Nephron (organoid): Measurements from ENCODE around the gene USP14.

Experiments
- H3K27ac Mint-ChIP-seq, 3 experiments: 2 replicates each; pipeline ENCODE4 v1.8.0; 2020; ENCODE audit warnings: mixed read lengths in 3 of 3, mild to moderate bottlenecking in 2 of 3, moderate library complexity in 1 of 3
- H3K27me3 Mint-ChIP-seq: 2 replicates; pipeline ENCODE4 v1.8.0; 2021; ENCODE audit warnings: low read depth, mild to moderate bottlenecking, moderate library complexity, mixed read lengths
- H3K36me3 Mint-ChIP-seq: 2 replicates; pipeline ENCODE4 v1.8.0; 2020; ENCODE audit warnings: low read depth, mixed read lengths
- H3K4me1 Mint-ChIP-seq: 2 replicates; pipeline ENCODE4 v1.8.0; 2020; ENCODE audit warnings: mixed read lengths
- H3K4me3 Mint-ChIP-seq, 3 experiments: 2 replicates each; pipeline ENCODE4 v1.8.0; 2020; ENCODE audit warnings: mild to moderate bottlenecking in 3 of 3, mixed read lengths in 3 of 3, moderate library complexity in 2 of 3
- H3K9me3 Mint-ChIP-seq: 2 replicates; pipeline ENCODE4 v1.8.0; 2020; ENCODE audit warnings: mixed read lengths
- TF ChIP-seq, protein P1 (sequence below), 3 experiments: fragments of 200-600 bp; sonication (generic); IDR thresholded peaks; one replicate each; pipeline ENCODE4 v1.5.0; 2021; ENCODE audit warnings: antibody characterized with exemption in 3 of 3; ENCODE audit not compliant: unreplicated experiment in 3 of 3

USP14 gene

DNA sequence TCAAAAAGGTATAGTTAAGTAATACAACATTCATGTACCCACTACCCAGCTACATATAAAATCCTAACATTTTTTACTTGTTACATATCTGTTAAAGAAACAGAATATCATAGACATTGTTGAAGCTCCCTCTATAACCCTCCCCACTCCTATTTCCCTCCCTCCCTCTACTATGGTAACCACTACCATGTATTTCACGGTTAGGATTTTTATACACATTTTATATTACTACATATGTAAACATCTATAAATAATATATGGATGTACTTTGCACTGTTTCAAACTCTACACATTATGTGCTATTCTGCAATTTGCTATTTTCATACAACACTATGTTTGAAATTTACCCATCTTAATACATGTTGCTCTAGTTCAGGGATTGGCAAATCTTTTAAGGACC, 73.2 kb downstream of the USP14 start:
- H3K9me3 Mint-ChIP-seq = no peaks in the 10 kb centered on the region
- peaks cover 50% of the 10 kb centered on the region for H3K36me3 Mint-ChIP-seq
- H3K27ac Mint-ChIP-seq = no peak overlapping the region
- no peaks in the 10 kb centered on the region for H3K27me3 Mint-ChIP-seq
- H3K4me3 Mint-ChIP-seq = no peak overlapping the region
- TF ChIP-seq, protein P1, sequence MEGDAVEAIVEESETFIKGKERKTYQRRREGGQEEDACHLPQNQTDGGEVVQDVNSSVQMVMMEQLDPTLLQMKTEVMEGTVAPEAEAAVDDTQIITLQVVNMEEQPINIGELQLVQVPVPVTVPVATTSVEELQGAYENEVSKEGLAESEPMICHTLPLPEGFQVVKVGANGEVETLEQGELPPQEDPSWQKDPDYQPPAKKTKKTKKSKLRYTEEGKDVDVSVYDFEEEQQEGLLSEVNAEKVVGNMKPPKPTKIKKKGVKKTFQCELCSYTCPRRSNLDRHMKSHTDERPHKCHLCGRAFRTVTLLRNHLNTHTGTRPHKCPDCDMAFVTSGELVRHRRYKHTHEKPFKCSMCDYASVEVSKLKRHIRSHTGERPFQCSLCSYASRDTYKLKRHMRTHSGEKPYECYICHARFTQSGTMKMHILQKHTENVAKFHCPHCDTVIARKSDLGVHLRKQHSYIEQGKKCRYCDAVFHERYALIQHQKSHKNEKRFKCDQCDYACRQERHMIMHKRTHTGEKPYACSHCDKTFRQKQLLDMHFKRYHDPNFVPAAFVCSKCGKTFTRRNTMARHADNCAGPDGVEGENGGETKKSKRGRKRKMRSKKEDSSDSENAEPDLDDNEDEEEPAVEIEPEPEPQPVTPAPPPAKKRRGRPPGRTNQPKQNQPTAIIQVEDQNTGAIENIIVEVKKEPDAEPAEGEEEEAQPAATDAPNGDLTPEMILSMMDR (IDR thresholded peaks at IDR 0.05; ENCODE audit: unreplicated experiment in 3 of 3) = no peak
- no peaks in the 10 kb centered on the region for H3K4me1 Mint-ChIP-seq

DNA sequence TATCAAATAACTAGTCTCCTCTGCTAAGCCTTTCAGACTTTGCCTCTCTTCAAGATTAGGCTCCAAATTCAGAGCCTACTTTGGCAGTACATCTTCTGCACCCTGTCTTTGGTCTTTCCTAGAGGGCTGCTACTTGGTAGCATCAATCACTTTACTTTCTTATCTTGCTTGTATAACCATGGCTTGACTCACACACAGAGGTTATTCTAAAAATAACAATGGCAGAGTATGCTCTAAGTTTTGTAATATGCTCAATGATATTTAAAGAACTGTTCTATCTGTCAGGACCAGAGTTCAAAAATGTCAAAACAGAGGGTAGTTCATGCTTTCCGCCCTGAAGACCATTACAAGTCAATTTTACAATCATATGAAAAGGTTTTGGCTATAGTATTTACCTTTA, 81.8 kb downstream of the USP14 start:
- Mint-ChIP-seq H3K4me1 (peaks cover 3% of the 10 kb centered on the region), H3K36me3 (peaks cover 60% of the 10 kb centered on the region), H3K27me3 (no peaks in the 10 kb centered on the region), H3K27ac (no peak overlapping the region), H3K9me3 (peaks cover 6% of the 10 kb centered on the region), H3K4me3 (no peak overlapping the region)
- TF ChIP-seq, protein P1 (IDR thresholded peaks at IDR 0.05; ENCODE audit: unreplicated experiment in 3 of 3) = no peak

DNA sequence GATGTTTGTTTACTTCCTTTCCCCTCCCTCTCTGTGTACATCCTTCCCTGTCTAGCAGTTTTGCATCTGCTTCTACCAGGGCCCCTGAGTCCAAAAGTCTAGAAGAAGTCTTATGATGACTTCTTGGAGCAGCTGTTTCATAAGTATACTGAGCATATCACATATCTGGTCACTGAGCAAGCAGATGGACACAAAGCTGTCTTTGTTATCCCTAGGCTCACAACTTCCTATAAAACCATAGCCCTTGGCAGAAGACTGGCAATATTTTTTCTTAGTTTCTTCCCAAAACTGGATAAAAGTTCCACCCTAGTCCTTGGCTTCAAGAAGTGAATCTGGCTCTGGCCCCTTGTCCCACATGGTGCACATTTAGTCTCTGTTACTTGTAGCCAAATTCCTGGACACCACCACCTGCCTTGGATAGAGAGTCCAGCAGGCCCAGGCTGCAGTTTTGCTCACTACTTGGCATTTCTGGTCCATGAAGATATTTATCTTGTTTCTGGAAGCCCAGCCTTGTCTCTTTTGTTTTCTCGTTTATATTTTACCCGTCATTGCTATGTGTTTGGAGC, 87.0 kb downstream of the USP14 start:
- peak overlapping the region; percentile 48 to 71 (median 67) for H3K27ac Mint-ChIP-seq
- peaks cover 80% of the 10 kb centered on the region for H3K36me3 Mint-ChIP-seq
- TF ChIP-seq, protein P1 (IDR thresholded peaks at IDR 0.05; ENCODE audit: unreplicated experiment in 3 of 3) = no peak
- peaks cover 9% of the 10 kb centered on the region for H3K4me1 Mint-ChIP-seq
- peaks cover 7% of the 10 kb centered on the region for H3K9me3 Mint-ChIP-seq
- no peak overlapping the region for H3K4me3 Mint-ChIP-seq
- no peaks in the 10 kb centered on the region for H3K27me3 Mint-ChIP-seq

DNA sequence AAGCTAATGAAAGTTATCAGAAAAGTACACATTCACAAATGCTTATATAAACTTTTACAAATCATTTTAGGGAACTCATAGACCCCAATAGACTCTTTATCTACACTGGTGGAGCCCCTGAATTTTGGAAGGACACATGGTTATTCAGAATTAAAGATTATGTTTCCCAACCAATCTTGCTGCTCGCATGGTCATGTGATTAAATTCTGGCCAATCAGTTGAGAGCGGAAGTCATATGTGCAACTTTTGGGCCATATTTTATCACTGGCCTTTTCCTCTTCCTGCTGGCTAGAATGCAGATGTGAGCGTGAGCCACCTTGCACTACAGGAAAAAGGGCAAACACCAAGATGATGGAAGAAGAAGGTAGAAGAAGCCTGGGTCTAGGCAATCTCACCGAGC, 89.7 kb downstream of the USP14 start:
- peaks cover 77% of the 10 kb centered on the region for H3K36me3 Mint-ChIP-seq
- H3K27ac Mint-ChIP-seq = no peak overlapping the region
- no peak overlapping the region for H3K4me3 Mint-ChIP-seq
- H3K27me3 Mint-ChIP-seq = no peaks in the 10 kb centered on the region
- H3K4me1 Mint-ChIP-seq = peaks cover 9% of the 10 kb centered on the region
- H3K9me3 Mint-ChIP-seq = peaks cover 7% of the 10 kb centered on the region
- TF ChIP-seq, protein P1 (IDR thresholded peaks at IDR 0.05; ENCODE audit: unreplicated experiment in 3 of 3) = no peak

DNA sequence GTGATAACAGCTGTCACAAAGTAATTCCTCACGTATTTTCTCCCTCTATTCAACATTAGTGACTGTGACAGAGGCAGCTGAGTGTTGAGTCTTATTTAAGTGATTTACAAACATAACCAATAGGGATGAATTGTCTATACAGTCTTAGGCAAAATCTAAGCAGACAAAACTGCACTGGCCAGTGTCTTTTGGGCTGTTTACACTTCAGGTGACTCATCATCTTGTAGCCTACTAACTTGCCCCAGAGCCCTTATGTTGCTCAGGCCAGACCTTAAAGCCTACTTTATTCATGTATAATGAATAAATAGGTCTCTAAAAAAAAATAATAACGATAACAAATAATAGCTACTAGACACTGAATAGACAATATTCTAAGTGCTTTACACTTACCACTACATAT, 92.3 kb downstream of the USP14 start:
- Mint-ChIP-seq H3K27ac (no peak overlapping the region), H3K36me3 (peaks cover 68% of the 10 kb centered on the region), H3K27me3 (no peaks in the 10 kb centered on the region), H3K4me3 (no peak overlapping the region), H3K4me1 (peaks cover under 1% of the 10 kb centered on the region), H3K9me3 (no peaks in the 10 kb centered on the region)
- TF ChIP-seq, protein P1 (IDR thresholded peaks at IDR 0.05; ENCODE audit: unreplicated experiment in 3 of 3) = no peak

DNA sequence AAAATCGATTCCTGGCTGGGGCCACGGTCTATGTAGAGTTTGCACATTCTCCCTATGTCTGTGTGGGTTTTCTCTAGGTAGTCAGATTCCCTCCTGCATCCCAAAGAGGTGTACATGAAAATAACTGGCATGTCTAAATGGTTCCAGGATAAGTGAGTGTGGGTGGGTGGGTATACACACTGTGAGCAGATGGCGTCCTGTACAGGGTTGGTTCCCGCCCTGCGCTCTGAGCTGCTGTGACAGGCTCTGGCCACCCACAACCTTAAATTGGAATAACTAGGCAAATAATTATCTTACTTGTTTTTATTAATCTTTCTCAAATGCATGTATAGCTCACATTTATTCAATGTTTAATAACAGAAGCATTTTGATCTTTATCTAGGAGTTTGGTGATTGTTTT, 93.2 kb downstream of the USP14 start:
- H3K27me3 Mint-ChIP-seq = no peaks in the 10 kb centered on the region
- no peak overlapping the region for H3K27ac Mint-ChIP-seq
- H3K36me3 Mint-ChIP-seq = peaks cover 67% of the 10 kb centered on the region
- H3K4me3 Mint-ChIP-seq = no peak overlapping the region
- H3K9me3 Mint-ChIP-seq = no peaks in the 10 kb centered on the region
- no peaks in the 10 kb centered on the region for H3K4me1 Mint-ChIP-seq
- TF ChIP-seq, protein P1 (IDR thresholded peaks at IDR 0.05; ENCODE audit: unreplicated experiment in 3 of 3) = no peak
